Measurements from ENCODE around the gene MSI2. TPM values are rescaled to one million over a fixed set of nuclear protein-coding genes. Genes with fewer than 3 reads are reported as not detected.

MSI2 gene
- polyA plus RNA-seq, 1 of the 3 experiments (the other 2 are of a cell fraction) = 24.1 TPM

DNA sequence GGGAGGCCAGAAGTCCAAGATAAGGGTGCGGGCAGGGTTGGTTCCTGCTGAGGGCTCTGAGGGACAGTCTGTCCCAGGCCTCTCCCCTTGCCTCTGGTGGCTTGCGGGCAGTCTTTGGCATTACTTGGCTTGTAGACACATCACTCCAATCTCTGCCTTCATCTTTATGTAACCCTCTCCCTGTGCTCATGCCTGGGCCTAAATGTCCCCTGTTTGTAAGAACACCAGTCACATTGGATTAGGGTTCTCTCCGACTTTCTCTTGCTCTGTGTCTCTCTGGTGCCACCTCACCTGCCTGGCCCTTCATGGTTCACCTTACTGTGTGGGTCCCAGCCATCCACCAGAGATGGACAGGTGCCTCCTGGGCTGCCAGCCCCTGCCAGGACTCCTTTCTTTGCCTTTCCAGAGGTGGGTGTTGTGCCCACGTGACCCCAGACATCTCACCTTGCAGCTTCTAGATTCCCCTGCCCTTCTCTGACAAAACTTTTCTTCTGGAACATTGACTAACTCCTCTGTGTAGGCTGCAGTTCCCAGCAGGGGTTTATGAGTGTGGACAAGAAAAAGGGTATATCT, 205.8 kb downstream of the MSI2 start:
- Histone ChIP-seq H3K79me2 (ENCODE audit: insufficient read depth) (no peaks in the 10 kb centered on the region), H3K9ac (peak overlapping the region; percentile 53; the same call in 1 of the 2 replicates), H3K27me3 (ENCODE audit: insufficient read depth) (no peaks in the 10 kb centered on the region), H3K36me3 (replicated peaks in 1 of 2; ENCODE audit: control insufficient read depth in 1 of 2, insufficient read depth in 2 of 2, low read length in 1 of 2) (no peaks in the 10 kb centered on the region), H3K27ac (ENCODE audit: low read depth in 2 of 2, low read length in 1 of 2) (peak overlapping the region in 1 of 2 experiments; percentile 65; a peak in 3 of 4 replicates), H3K9me3 (no peaks in the 10 kb centered on the region), H3K4me2 (no peak overlapping the region), H3K4me1 (ENCODE audit: control insufficient read depth in 1 of 2, insufficient read depth in 2 of 2, low read depth in 1 of 2, low read length in 1 of 2) (peaks cover 25 to 41% of the 10 kb centered on the region in 2 experiments; a peak in 3 of 4 replicates), H2AFZ (ENCODE audit: low read depth) (no peak overlapping the region), H3K9me2 (no peaks in the 10 kb centered on the region), H4K20me1 (ENCODE audit: insufficient read depth) (no peaks in the 10 kb centered on the region), H3K4me3 (ENCODE audit: low read depth in 2 of 2, low read length in 1 of 2) (no peak overlapping the region), H3F3A (replicated peaks; ENCODE audit: insufficient read depth) (peaks cover 6% of the 10 kb centered on the region)
- WGBS (ENCODE audit: low lambda C conversion rate) = 88% methylated on average over 4 of the region's 4 CpGs
- CTCF ChIA-PET = interaction anchor here (0.5 to 3.0 kb wide), 4 partner anchors 11 to 88 kb away, joined by 3 to 15 read pairs (median 6); no protein-coding TSS in a partner anchor
- no peak for DNase-seq
- no peak for TF ChIP-seq ELF1 (IDR thresholded peaks at IDR 0.05)
- TF ChIP-seq TAF1 (IDR thresholded peaks at IDR 0.05; ENCODE audit: borderline replicate concordance, low read depth, low read length) = no peak
- no peak for TF ChIP-seq GABPA (IDR thresholded peaks at IDR 0.05; ENCODE audit: low read depth)
- TF ChIP-seq TCF12 (IDR thresholded peaks at IDR 0.05) = no peak
- TF ChIP-seq, protein P1, sequence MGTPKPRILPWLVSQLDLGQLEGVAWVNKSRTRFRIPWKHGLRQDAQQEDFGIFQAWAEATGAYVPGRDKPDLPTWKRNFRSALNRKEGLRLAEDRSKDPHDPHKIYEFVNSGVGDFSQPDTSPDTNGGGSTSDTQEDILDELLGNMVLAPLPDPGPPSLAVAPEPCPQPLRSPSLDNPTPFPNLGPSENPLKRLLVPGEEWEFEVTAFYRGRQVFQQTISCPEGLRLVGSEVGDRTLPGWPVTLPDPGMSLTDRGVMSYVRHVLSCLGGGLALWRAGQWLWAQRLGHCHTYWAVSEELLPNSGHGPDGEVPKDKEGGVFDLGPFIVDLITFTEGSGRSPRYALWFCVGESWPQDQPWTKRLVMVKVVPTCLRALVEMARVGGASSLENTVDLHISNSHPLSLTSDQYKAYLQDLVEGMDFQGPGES (IDR thresholded peaks at IDR 0.05; ENCODE audit: low read depth, low read length) = no peak
- TF ChIP-seq RXRA (IDR thresholded peaks at IDR 0.05; ENCODE audit: borderline replicate concordance, low read depth) = no peak
- TF ChIP-seq, protein P2, sequence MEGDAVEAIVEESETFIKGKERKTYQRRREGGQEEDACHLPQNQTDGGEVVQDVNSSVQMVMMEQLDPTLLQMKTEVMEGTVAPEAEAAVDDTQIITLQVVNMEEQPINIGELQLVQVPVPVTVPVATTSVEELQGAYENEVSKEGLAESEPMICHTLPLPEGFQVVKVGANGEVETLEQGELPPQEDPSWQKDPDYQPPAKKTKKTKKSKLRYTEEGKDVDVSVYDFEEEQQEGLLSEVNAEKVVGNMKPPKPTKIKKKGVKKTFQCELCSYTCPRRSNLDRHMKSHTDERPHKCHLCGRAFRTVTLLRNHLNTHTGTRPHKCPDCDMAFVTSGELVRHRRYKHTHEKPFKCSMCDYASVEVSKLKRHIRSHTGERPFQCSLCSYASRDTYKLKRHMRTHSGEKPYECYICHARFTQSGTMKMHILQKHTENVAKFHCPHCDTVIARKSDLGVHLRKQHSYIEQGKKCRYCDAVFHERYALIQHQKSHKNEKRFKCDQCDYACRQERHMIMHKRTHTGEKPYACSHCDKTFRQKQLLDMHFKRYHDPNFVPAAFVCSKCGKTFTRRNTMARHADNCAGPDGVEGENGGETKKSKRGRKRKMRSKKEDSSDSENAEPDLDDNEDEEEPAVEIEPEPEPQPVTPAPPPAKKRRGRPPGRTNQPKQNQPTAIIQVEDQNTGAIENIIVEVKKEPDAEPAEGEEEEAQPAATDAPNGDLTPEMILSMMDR (IDR thresholded peaks at IDR 0.05) = no peak
- TF ChIP-seq, protein P3, sequence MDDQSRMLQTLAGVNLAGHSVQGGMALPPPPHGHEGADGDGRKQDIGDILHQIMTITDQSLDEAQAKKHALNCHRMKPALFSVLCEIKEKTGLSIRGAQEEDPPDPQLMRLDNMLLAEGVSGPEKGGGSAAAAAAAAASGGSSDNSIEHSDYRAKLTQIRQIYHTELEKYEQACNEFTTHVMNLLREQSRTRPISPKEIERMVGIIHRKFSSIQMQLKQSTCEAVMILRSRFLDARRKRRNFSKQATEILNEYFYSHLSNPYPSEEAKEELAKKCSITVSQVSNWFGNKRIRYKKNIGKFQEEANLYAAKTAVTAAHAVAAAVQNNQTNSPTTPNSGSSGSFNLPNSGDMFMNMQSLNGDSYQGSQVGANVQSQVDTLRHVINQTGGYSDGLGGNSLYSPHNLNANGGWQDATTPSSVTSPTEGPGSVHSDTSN (IDR thresholded peaks at IDR 0.05) = no peak
- TF ChIP-seq TEAD4 (IDR thresholded peaks at IDR 0.05; ENCODE audit: borderline replicate concordance, insufficient read depth) = no peak
- TF ChIP-seq, protein P4, sequence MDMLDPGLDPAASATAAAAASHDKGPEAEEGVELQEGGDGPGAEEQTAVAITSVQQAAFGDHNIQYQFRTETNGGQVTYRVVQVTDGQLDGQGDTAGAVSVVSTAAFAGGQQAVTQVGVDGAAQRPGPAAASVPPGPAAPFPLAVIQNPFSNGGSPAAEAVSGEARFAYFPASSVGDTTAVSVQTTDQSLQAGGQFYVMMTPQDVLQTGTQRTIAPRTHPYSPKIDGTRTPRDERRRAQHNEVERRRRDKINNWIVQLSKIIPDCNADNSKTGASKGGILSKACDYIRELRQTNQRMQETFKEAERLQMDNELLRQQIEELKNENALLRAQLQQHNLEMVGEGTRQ (IDR thresholded peaks at IDR 0.05; ENCODE audit: borderline replicate concordance, low read depth, low read length) = no peak
- POLR2A ChIA-PET = interaction anchor here (0.7 kb wide), 1 partner anchor 14 kb away, joined by 3 read pairs; no protein-coding TSS in a partner anchor
